Measurements from ENCODE around the gene SNED1.

Gene SNED1

DNA sequence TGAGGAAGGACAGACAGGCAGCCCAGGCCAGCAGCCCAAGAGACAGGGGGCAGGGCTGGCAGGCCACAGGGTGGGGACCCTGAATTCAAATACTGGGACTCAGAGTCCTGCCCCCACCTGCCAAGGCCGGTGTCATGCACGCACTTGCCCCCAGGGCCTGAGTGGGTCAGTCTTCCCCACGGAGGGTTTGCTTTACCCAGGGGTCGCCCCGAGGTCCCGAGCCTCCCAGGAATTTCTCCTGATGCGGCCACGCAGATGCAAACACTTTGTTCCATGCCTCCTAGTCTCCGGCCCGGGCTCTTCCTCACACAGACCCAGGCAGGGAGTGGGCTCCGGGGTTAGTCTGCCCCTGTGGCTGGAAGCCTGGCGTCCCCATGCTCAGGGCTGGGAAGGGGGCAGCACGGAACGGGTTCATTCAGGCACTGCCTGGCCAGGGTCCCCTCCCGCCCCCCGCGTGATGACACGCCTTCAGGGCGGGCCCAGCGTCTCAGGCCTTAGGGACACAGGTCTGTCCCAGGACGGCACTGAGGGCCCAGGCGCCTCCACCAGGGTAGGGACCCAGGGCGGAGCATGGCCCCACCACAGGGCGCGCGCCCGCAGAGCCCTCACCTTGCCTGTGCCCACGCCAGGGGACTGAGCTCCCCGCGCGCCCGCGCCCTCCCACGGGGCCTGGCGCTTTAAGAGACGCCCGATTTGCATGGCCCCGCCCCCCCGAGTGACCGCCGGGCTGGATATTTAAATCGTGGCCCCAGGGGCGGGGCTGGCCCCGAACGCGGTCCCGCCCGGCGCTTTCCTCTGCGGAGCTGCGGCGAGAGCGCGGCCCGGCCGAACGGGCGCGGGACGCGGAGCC is at the start of gene SNED1:
Gene SNED1 (plus strand): TSS at position 763 of the 850 bp plus-strand sequence. CDS start 220 bp downstream, outside the sequence.
- H3K27me3 ChIP-seq = peaks cover 92% of the 10 kb centered on the region
- TF ChIP-seq, protein P1, sequence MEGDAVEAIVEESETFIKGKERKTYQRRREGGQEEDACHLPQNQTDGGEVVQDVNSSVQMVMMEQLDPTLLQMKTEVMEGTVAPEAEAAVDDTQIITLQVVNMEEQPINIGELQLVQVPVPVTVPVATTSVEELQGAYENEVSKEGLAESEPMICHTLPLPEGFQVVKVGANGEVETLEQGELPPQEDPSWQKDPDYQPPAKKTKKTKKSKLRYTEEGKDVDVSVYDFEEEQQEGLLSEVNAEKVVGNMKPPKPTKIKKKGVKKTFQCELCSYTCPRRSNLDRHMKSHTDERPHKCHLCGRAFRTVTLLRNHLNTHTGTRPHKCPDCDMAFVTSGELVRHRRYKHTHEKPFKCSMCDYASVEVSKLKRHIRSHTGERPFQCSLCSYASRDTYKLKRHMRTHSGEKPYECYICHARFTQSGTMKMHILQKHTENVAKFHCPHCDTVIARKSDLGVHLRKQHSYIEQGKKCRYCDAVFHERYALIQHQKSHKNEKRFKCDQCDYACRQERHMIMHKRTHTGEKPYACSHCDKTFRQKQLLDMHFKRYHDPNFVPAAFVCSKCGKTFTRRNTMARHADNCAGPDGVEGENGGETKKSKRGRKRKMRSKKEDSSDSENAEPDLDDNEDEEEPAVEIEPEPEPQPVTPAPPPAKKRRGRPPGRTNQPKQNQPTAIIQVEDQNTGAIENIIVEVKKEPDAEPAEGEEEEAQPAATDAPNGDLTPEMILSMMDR (IDR thresholded peaks at IDR 0.05) = no peak
- H3K27ac ChIP-seq = no peak within 1 kb of the TSS

DNA sequence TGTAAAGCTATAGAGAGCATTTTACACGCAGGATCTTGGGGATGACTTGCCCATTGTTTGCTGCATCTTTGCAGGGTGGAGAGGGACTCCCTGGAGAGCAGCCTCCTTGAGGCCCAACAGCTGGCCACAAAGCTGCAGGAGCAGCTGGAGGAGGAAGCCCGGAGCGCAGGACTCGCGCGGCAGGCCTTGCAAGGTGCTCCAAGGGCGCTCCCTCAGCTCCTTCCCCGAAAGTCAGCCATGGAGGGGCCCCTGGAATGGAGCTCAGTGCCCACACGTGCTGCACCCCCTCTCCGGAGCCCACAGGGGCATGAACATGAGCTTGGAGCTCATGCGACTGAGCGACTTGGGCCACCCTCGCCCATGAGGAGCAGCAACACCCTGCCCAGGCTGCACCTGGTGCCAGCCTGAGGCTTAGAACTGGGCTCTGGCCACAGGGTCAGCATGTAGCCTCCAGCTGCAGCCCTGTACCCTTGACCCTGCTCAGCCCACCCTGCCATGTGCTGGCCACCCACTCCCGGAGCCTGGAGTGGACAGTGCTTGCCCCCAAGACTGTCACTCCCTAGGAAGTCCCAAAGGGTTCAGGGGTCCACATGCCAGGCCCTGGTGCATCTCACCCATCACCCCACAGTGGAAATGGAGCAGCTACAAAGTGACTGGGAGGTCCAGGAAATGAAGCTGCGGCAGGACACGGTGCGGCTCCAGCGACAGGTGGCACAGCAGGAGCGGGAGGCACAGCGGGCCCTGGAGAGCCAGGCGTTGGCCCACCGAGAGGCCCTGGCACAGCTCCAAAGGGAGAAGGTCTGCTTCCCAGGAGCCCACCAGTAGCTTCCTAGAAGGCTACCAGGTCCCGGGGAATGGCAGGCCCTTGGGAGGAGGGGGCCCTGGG is 49.3 kb upstream of the SNED1 start:
- Histone ChIP-seq H3K27ac (no peak overlapping the region), H3K27me3 (no peaks in the 10 kb centered on the region)
- TF ChIP-seq, protein P1 (IDR thresholded peaks at IDR 0.05) = no peak

More for the DNA sequence above, at the start of gene SNED1:
- H3K36me3 ChIP-seq = no peaks in the 10 kb centered on the region
- H3K4me3 ChIP-seq (ENCODE audit: low read depth in 1 of 2, low read length in 1 of 2) = peak within 1 kb of the TSS; percentile 27 to 53
- H3K9me3 ChIP-seq = no peaks in the 10 kb centered on the region
- H3K4me1 ChIP-seq (ENCODE audit: control insufficient read depth in 1 of 2, insufficient read depth in 1 of 2, low read depth in 1 of 2, low read length in 1 of 2) = peaks cover 0 to 3% of the 10 kb centered on the region in 2 experiments

GRCh38 chr2:240949791-240950705 is 48.4 kb upstream of the SNED1 start:
- no peaks in the 10 kb centered on the region for H3K4me1 ChIP-seq (ENCODE audit: control insufficient read depth in 1 of 2, insufficient read depth in 1 of 2, low read depth in 1 of 2, low read length in 1 of 2)
- no peaks in the 10 kb centered on the region for H3K36me3 ChIP-seq
- H3K27ac ChIP-seq = no peak overlapping the region
- H3K4me3 ChIP-seq (ENCODE audit: low read depth in 1 of 2, low read length in 1 of 2) = no peak overlapping the region
- no peaks in the 10 kb centered on the region for H3K9me3 ChIP-seq
- TF ChIP-seq, protein P1 (IDR thresholded peaks at IDR 0.05) = no peak
- no peaks in the 10 kb centered on the region for H3K27me3 ChIP-seq

More for the DNA sequence above, 49.3 kb upstream of the SNED1 start:
- Histone ChIP-seq H3K36me3 (no peaks in the 10 kb centered on the region), H3K4me3 (ENCODE audit: low read depth in 1 of 2, low read length in 1 of 2) (no peak overlapping the region), H3K4me1 (ENCODE audit: control insufficient read depth in 1 of 2, insufficient read depth in 1 of 2, low read depth in 1 of 2, low read length in 1 of 2) (no peaks in the 10 kb centered on the region), H3K9me3 (no peaks in the 10 kb centered on the region)

- Histone ChIP-seq H3K36me3 (no peaks in the 10 kb centered on the region), H3K4me3 (ENCODE audit: low read depth in 1 of 2, low read length in 1 of 2) (no peak overlapping the region), H3K27me3 (no peaks in the 10 kb centered on the region), H3K9me3 (no peaks in the 10 kb centered on the region), H3K27ac (no peak overlapping the region), H3K4me1 (ENCODE audit: control insufficient read depth in 1 of 2, insufficient read depth in 1 of 2, low read depth in 1 of 2, low read length in 1 of 2) (no peaks in the 10 kb centered on the region)
- TF ChIP-seq, protein P1 (IDR thresholded peaks at IDR 0.05) = no peak
Measured at GRCh38 chr2:240951045-240951594, 47.3 kb upstream of the SNED1 start.

All from neutrophil (primary cell).